ENCODE results near the gene PKN2.

DNA sequence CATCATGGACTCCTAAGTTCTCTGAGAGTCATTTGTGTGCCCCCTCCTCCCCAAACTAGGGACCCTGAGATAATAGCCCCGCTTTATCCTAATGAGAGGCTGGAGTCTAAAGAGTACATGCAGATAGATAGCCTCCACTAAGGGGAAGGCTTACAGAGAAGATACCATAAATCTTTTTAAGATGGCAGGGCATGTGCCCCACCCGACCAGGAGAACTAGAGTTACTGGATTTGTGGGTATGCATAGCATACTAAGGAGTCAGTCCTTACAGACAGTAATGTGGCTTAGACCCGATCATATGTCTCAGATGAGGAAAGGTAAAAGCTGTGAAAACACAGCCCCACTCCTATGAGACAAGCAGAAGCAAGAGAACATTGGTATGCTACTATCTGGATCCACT is 25.7 kb upstream of the PKN2 start:
- no peak for TF ChIP-seq EZH2 (IDR thresholded peaks at IDR 0.05; ENCODE audit: borderline replicate concordance, insufficient read depth, low read depth, low read length, poor library complexity, severe bottlenecking)
- TF ChIP-seq, protein P1, sequence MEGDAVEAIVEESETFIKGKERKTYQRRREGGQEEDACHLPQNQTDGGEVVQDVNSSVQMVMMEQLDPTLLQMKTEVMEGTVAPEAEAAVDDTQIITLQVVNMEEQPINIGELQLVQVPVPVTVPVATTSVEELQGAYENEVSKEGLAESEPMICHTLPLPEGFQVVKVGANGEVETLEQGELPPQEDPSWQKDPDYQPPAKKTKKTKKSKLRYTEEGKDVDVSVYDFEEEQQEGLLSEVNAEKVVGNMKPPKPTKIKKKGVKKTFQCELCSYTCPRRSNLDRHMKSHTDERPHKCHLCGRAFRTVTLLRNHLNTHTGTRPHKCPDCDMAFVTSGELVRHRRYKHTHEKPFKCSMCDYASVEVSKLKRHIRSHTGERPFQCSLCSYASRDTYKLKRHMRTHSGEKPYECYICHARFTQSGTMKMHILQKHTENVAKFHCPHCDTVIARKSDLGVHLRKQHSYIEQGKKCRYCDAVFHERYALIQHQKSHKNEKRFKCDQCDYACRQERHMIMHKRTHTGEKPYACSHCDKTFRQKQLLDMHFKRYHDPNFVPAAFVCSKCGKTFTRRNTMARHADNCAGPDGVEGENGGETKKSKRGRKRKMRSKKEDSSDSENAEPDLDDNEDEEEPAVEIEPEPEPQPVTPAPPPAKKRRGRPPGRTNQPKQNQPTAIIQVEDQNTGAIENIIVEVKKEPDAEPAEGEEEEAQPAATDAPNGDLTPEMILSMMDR (IDR thresholded peaks at IDR 0.05), result no peak
